HG02642 (cell line): ENCODE results near the gene EPHB2.

Experiments
- ATAC-seq: cut with Tn5 transposase; IDR thresholded peaks from one replicate; pipeline ENCODE4 v1.9.1; 2021; ENCODE audit warnings: mild to moderate bottlenecking; ENCODE audit not compliant: unreplicated experiment, poor library complexity

EPHB2 gene

GRCh38 chr1:22872981-22873664 lies 162.5 kb downstream of the EPHB2 start:
- ATAC-seq, result no peak

DNA sequence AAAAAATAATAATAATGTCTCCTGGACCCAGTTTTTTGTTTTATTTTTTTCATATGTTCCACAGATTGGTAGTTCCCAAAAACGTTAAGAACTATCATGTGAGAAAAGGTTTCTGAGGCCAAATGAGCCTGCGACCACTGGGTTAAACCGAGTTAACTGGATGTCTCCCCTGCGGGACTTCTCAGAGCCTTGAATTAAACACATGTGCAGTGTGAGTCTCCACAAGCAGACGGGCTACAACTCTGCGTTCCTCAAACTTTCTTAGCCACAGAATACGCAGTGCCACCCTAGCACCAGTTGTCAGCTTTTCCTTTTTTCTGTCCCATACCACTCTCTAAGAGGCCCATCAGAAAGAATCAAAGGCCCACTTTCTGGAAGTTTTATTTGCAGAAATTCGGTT lies 164.1 kb downstream of the EPHB2 start:
- no peak for ATAC-seq

DNA sequence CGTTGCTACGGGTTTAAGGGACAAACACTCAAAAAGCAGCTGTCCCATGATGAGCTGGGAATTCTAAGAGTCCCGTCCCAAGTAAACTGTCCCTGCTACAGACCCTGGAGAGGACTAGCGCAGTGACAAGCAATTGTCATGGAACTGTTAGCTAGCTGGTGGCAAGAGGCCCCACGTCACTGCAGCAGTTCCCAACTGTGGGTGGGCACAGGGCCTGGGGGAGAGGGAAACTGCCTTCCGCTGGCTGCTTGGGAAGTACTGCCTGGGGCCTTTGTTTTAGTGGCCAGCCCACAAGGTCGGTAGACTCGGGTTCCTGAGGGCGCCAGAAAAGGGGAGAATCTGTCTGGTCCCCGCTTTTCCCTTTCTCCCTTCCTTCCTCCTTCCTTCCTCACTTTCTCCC lies 164.6 kb downstream of the EPHB2 start:
- ATAC-seq, result no peak

- ATAC-seq, result no peak
Measured at GRCh38 chr1:22875841-22876240, 165.2 kb downstream of the EPHB2 start.

GRCh38 chr1:22876359-22877111 lies 165.9 kb downstream of the EPHB2 start:
- ATAC-seq, result no peak

- ATAC-seq, result no peak
Measured at GRCh38 chr1:22877112-22877915, 166.7 kb downstream of the EPHB2 start.

GRCh38 chr1:22877980-22878379 lies 167.3 kb downstream of the EPHB2 start:
- no peak for ATAC-seq

- ATAC-seq, result no peak
Measured at GRCh38 chr1:22878626-22879025, 168.0 kb downstream of the EPHB2 start.

DNA sequence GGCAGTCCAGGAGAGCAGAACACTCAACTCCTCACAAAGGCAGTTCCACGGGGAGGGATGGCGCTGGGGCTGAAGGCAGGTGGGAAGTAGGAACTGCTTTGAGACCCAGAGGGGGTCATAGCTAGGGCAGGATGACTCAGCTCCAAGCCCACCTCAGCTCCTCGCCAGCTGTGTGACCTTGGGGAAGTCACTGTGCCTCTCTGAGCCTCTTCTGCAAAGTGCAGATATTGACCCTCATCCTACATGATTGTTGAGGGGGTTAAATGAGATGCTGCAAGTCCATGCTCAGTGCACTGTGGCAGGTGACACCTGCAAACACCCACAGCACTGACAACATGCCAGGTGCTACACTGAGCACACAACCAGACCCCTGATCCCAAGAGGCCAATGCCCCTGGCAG lies 168.8 kb downstream of the EPHB2 start:
- no peak for ATAC-seq

DNA sequence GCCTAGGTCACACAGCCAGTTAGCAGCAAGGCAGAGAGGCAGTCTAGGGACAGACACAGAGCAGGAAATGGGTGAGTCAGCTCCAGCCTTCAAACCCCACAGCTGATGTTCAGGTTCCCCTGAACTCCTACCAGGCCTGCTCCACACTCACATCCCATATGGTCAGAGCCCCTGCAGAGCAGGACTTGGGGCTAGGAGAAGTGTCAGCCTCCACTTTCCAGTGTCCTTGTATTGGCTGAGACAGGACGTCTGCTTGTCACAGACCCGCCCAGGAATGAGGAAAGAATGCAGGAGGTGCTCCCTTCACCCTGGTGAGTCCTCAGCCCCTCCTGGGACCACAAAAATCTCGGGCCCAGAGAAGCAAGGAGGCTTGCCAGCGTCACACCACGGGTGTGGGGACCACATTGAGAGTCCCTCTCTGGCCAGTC lies 169.5 kb downstream of the EPHB2 start:
- no peak for ATAC-seq

GRCh38 chr1:22883406-22883805 lies 172.8 kb downstream of the EPHB2 start:
- ATAC-seq, result no peak

- no peak for ATAC-seq
Measured at GRCh38 chr1:22884806-22885530, 174.3 kb downstream of the EPHB2 start.

DNA sequence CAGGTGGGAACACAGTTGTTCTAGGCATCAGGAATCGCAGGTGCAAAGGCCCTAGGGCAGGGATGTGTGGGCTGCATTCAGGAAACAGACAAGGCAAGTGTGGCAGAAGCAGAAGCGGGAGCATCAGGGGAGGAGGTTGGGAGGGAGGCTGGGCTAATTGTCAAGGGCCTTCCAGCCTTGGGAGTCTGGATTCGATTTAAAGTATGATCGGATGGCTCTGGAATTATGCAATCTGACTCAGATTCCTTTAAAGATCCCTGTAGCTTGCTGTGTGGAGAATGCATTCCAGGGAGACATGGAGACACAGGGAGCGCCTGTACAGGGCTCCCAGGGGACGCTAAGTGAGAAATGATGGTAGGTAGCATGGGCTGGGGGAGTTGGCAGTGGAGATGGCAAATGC lies 175.6 kb downstream of the EPHB2 start:
- ATAC-seq, result no peak

GRCh38 chr1:22887491-22887890 lies 176.9 kb downstream of the EPHB2 start:
- ATAC-seq, result no peak

GRCh38 chr1:22888320-22889075 lies 177.9 kb downstream of the EPHB2 start:
- no peak for ATAC-seq

DNA sequence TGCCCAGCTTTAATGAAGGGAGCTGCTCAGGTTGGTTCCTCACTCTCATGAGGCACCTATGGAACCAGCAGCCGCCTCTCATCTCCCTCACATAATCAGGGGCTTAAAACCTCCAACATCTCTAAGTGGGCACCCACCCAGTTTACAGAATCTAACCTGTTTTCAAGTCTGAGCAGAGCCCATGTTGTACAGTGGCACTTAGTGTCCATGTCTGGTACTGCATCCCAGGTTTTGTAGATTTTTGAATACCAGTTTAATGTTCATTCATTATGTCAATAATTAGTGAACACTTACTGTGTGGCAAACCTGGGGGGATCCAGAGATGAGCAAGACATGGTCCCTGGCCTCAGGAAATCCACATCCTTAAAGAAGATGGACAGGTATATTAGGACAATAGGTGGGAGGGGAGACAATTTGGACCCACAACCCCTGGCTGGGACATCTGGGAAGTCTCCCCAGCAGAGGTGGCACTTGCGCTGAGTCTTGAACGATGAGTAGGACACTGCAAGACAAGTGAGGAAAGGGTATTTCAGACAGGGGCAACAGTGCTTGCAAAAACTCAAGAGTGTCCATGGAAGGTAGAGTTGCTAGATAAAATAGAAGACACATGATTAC lies 178.7 kb downstream of the EPHB2 start:
- no peak for ATAC-seq

DNA sequence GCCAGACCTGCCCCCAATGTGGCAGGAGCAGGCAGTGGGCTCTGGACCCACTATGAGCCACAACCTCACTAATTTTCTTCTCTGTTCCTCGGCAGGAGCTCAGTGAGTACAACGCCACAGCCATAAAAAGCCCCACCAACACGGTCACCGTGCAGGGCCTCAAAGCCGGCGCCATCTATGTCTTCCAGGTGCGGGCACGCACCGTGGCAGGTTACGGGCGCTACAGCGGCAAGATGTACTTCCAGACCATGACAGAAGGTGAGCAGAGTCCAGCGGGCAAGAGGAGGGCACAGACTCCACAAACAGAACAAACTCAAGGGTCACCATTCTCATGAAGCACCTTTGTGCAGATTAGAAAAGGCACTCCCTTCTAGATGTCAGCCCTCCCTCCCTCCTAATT lies 182.2 kb downstream of the EPHB2 start:
- no peak for ATAC-seq

GRCh38 chr1:22893292-22893691 lies 182.7 kb downstream of the EPHB2 start:
- ATAC-seq, result no peak

GRCh38 chr1:22895357-22895756 lies 184.7 kb downstream of the EPHB2 start:
- no peak for ATAC-seq
